DOHH2 (cell line): Measurements from ENCODE around the gene PSENEN.

Experiments used
- H3F3A ChIP-seq: fragments of 200-600 bp; sonication (generic), shearing (Covaris generic); 2 replicates; pipeline ENCODE4 v1.6.0; 2016; ENCODE audit warnings: antibody characterized with exemption, mild to moderate bottlenecking; ENCODE audit not compliant: control insufficient read depth, insufficient read depth
- H3K27ac ChIP-seq: fragments of 200-600 bp; sonication (generic); 2 replicates; pipeline ENCODE4 v1.5.1; 2014; ENCODE audit warnings: low read depth, mild to moderate bottlenecking, low read length, moderate library complexity
- H3K27me3 ChIP-seq: fragments of 200-600 bp; sonication (generic); 2 replicates; pipeline ENCODE4 v1.6.1; 2014; ENCODE audit warnings: mild to moderate bottlenecking, low read length, mixed read lengths; ENCODE audit not compliant: control insufficient read depth
- H3K36me3 ChIP-seq: fragments of 200-600 bp; sonication (generic); 2 replicates; pipeline ENCODE4 v1.6.1; 2014; ENCODE audit warnings: mild to moderate bottlenecking, low read length, moderate library complexity, mixed read lengths; ENCODE audit not compliant: control insufficient read depth
- H3K4me1 ChIP-seq: fragments of 200-600 bp; sonication (generic); 2 replicates; pipeline ENCODE4 v1.6.1; 2014; ENCODE audit warnings: mild to moderate bottlenecking, low read length, mixed read lengths; ENCODE audit not compliant: control insufficient read depth
- H3K4me2 ChIP-seq: fragments of 200-600 bp; sonication (generic); 2 replicates; pipeline ENCODE4 v1.6.0; 2014; ENCODE audit warnings: mild to moderate bottlenecking, low read length, moderate library complexity
- H3K4me3 ChIP-seq: fragments of 200-600 bp; sonication (generic); 2 replicates; pipeline ENCODE4 v1.5.1; 2014; ENCODE audit warnings: mild to moderate bottlenecking, low read length, mixed read lengths
- H3K79me2 ChIP-seq: fragments of 200-600 bp; sonication (generic); 2 replicates; pipeline ENCODE4 v1.6.1; 2014; ENCODE audit warnings: mild to moderate bottlenecking, low read length, mixed read lengths; ENCODE audit not compliant: control insufficient read depth
- H3K9me2 ChIP-seq: fragments of 200-600 bp; sonication (generic); replicated peaks from 2 replicates; pipeline ENCODE4 v1.6.1; 2014; ENCODE audit warnings: mild to moderate bottlenecking, low read length, mixed read lengths; ENCODE audit not compliant: control insufficient read depth
- H3K9me3 ChIP-seq: fragments of 200-600 bp; sonication (generic); 2 replicates; pipeline ENCODE4 v1.6.1; 2014; ENCODE audit warnings: antibody characterized with exemption, low read length, mixed read lengths; ENCODE audit not compliant: control insufficient read depth, insufficient read depth
- H4K20me1 ChIP-seq: fragments of 200-600 bp; sonication (generic); 2 replicates; pipeline ENCODE4 v1.6.0; 2014; ENCODE audit warnings: low read depth, mild to moderate bottlenecking, antibody characterized with exemption, low read length, moderate library complexity; ENCODE audit not compliant: control insufficient read depth, insufficient read depth
- CTCF ChIP-seq: fragments of 200-600 bp; sonication (generic); IDR thresholded peaks from one replicate; pipeline ENCODE4 v1.5.1; 2014; ENCODE audit warnings: antibody characterized with exemption, mild to moderate bottlenecking, low read depth, low read length; ENCODE audit not compliant: poor library complexity, severe bottlenecking
- EZH2phosphoT487 ChIP-seq: fragments of 200-600 bp; sonication (generic); IDR thresholded peaks from 2 replicates; pipeline ENCODE4 v1.6.1; 2017; ENCODE audit warnings: borderline replicate concordance, mild to moderate bottlenecking, antibody characterized with exemption, low read length, moderate library complexity, mixed read lengths

PSENEN gene

GRCh38 chr19:35727956-35728706, 17.3 kb upstream of the PSENEN start:
- Histone ChIP-seq H3K4me2 (no peak overlapping the region), H3K36me3 (peaks cover 96% of the 10 kb centered on the region), H3K4me1 (no peaks in the 10 kb centered on the region), H3K27ac (no peak overlapping the region), H3K79me2 (no peaks in the 10 kb centered on the region), H4K20me1 (no peaks in the 10 kb centered on the region), H3K27me3 (no peaks in the 10 kb centered on the region), H3K4me3 (no peak overlapping the region), H3K9me2 (no peaks in the 10 kb centered on the region), H3F3A (no peaks in the 10 kb centered on the region), H3K9me3 (no peaks in the 10 kb centered on the region)
- TF ChIP-seq CTCF (no peak), EZH2phosphoT487 (no peak)

- H3F3A ChIP-seq, result no peaks in the 10 kb centered on the region
- H3K9me3 ChIP-seq, result no peaks in the 10 kb centered on the region
- no peaks in the 10 kb centered on the region for H4K20me1 ChIP-seq
- TF ChIP-seq CTCF, result no peak
- no peak for TF ChIP-seq EZH2phosphoT487
- H3K27ac ChIP-seq, result no peak overlapping the region
- peaks cover 96% of the 10 kb centered on the region for H3K36me3 ChIP-seq
- H3K4me2 ChIP-seq, result no peak overlapping the region
- no peaks in the 10 kb centered on the region for H3K27me3 ChIP-seq
- no peaks in the 10 kb centered on the region for H3K9me2 ChIP-seq
- H3K4me1 ChIP-seq, result no peaks in the 10 kb centered on the region
- no peak overlapping the region for H3K4me3 ChIP-seq
- no peaks in the 10 kb centered on the region for H3K79me2 ChIP-seq
Observed at GRCh38 chr19:35729021-35729420, 16.4 kb upstream of the PSENEN start.

- no peak overlapping the region for H3K4me2 ChIP-seq
- no peaks in the 10 kb centered on the region for H3K9me3 ChIP-seq
- TF ChIP-seq CTCF (no peak), EZH2phosphoT487 (no peak)
- H3K4me3 ChIP-seq, result no peak overlapping the region
- no peaks in the 10 kb centered on the region for H3K9me2 ChIP-seq
- no peaks in the 10 kb centered on the region for H4K20me1 ChIP-seq
- no peaks in the 10 kb centered on the region for H3K4me1 ChIP-seq
- H3F3A ChIP-seq, result no peaks in the 10 kb centered on the region
- no peak overlapping the region for H3K27ac ChIP-seq
- peaks cover 96% of the 10 kb centered on the region for H3K36me3 ChIP-seq
- no peaks in the 10 kb centered on the region for H3K79me2 ChIP-seq
- H3K27me3 ChIP-seq, result no peaks in the 10 kb centered on the region
Observed at GRCh38 chr19:35729763-35730162, 15.7 kb upstream of the PSENEN start.
